GM12872 (cell line): Measurements from ENCODE around the gene OXTR.

Experiments used
- CTCF ChIP-seq: IDR thresholded peaks from 3 replicates; pipeline ENCODE4 v1.5.1; 2011; ENCODE audit warnings: low read depth, mild to moderate bottlenecking, low read length, moderate library complexity; ENCODE audit not compliant: insufficient read depth

Gene OXTR

DNA sequence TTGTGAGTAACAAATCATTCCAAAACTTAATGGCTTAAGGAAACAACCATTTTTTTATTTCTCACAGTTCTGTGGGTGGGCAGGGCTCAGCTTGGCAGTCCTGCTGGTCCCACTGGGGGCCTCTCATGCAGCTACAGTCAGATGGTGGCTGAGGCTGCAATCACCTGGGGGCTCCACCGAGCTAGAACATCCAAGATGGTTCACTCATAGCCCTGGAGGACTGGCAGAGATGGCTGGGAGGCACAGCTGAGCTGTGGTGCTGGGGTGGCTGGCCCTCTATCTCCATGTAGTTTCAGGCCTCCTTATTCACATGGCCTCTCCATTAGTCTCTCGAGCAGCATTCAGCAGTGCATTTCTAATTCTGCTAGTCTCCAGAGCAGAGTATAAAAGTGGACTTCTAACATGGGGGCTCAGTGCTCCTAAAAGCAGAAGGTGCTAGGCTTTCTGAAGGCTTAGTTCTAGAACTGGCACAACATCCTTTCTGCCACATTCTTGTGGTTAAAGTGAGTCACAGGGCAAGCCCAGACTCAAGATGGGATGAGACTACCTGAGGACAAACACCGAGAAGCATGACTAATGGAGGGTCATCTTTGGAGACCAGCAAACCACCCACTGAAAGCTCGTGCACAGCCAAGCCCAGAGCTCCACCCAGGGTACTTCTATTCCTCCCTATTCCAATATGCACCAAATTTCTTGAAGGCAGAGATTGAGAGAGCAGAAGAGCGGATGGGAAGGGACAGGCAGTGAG lies 29.5 kb downstream of the OXTR start:
- no peak for TF ChIP-seq CTCF

GRCh38 chr3:8738639-8739038 lies 30.8 kb downstream of the OXTR start:
- TF ChIP-seq CTCF: no peak

DNA sequence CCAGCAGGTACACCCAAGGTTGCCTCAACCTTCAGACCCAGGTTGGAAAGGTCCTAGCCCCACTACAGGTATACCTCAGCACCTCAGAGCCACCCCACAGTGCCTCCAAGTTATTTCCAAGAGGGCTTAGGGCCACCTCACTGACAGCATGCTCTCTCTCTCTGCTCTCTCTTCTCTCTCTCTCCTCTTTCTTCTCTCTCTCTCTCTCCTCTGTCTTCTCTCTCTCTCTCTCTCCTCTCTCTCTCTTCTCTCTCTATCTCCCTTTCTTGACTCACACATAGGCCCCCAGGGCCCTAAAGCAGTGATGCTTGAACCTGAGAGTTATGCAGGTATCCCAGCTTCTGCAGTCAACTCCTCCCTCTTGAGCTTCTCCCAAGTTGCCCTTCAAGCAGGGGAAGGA lies 31.6 kb downstream of the OXTR start:
- no peak for TF ChIP-seq CTCF

GRCh38 chr3:8737301-8737700 lies 32.1 kb downstream of the OXTR start:
- TF ChIP-seq CTCF: no peak

GRCh38 chr3:8736436-8736835 lies 33.0 kb downstream of the OXTR start:
- no peak for TF ChIP-seq CTCF

GRCh38 chr3:8734908-8735307 lies 34.5 kb downstream of the OXTR start:
- no peak for TF ChIP-seq CTCF

DNA sequence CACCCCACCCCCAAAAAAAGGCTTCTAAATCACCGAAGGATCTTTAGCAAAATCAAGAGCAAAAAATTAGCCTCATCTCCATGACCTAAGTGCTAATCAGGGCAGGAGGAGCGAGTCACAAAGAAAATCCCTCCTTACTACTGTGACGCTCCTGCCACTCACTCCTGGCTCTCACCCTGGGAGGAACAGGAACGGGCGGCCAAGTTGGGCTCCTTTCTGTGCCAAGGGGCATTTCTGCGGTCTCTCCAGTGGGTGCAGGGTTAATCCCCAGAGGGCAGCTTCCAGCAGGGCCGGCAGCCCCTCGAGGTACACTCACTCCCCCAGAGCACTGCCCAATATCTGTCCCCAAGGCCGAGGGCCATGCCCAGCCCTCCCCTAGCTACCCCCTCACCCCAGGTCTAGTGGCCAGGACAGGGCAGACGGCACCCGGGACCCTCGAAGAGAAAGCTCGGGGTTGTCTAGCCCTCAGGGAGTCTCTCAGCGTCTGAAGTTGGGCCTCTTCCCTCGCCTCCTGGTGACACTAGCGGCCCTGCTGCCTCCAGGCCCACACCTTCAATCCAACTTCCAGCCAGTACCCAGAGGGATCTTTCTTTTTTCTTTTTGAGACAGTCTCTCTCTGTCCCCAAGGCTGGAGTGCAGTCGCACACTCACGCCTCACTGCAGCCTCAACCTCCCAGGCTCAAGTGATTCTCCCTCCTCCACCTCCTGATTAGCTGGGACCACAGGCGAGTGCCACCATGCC lies 35.1 kb downstream of the OXTR start:
- TF ChIP-seq CTCF: no peak
